ENCODE measurements around the gene SLC13A3. TPM values are rescaled to one million over a fixed set of nuclear protein-coding genes. Genes with fewer than 3 reads are reported as not detected.

Gene SLC13A3
- total and polyA plus RNA-seq, 2 donors from 2014 or later: 31.5 to 241 TPM

GRCh38 chr20:46554828-46555227 lies 96.4 kb downstream of the SLC13A3 start:
- DNase-seq: no peak
- H3K4me3 ChIP-seq (ENCODE audit: low read length in 3 of 3): no peak overlapping the region
- no peaks in the 10 kb centered on the region for H3K4me1 ChIP-seq (ENCODE audit: control insufficient read depth in 2 of 3, insufficient read depth in 2 of 3, low read depth in 1 of 3, low read length in 3 of 3)
- H3K9me3 ChIP-seq (ENCODE audit: control insufficient read depth in 2 of 3, insufficient read depth in 1 of 3, low read length in 3 of 3): no peaks in the 10 kb centered on the region
- no peaks in the 10 kb centered on the region for H3K27me3 ChIP-seq (ENCODE audit: control insufficient read depth, insufficient read depth, low read length)
- H3K27ac ChIP-seq (ENCODE audit: low read depth in 2 of 2, low read length in 2 of 2): no peak overlapping the region
- intact Hi-C loops (cut with DNase I): no loop called here
- no peak for FAIRE-seq
- peaks cover 0 to 5% (median 0%) of the 10 kb centered on the region in 3 donors for H3K36me3 ChIP-seq (ENCODE audit: control insufficient read depth in 2 of 3, insufficient read depth in 3 of 3, low read length in 3 of 3)
- no peak overlapping the region for H3K9ac ChIP-seq (ENCODE audit: low read length in 3 of 3)
- TF ChIP-seq, protein P1, sequence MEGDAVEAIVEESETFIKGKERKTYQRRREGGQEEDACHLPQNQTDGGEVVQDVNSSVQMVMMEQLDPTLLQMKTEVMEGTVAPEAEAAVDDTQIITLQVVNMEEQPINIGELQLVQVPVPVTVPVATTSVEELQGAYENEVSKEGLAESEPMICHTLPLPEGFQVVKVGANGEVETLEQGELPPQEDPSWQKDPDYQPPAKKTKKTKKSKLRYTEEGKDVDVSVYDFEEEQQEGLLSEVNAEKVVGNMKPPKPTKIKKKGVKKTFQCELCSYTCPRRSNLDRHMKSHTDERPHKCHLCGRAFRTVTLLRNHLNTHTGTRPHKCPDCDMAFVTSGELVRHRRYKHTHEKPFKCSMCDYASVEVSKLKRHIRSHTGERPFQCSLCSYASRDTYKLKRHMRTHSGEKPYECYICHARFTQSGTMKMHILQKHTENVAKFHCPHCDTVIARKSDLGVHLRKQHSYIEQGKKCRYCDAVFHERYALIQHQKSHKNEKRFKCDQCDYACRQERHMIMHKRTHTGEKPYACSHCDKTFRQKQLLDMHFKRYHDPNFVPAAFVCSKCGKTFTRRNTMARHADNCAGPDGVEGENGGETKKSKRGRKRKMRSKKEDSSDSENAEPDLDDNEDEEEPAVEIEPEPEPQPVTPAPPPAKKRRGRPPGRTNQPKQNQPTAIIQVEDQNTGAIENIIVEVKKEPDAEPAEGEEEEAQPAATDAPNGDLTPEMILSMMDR (IDR thresholded peaks at IDR 0.05; ENCODE audit: borderline replicate concordance, extremely low read depth, insufficient read depth): no peak

DNA sequence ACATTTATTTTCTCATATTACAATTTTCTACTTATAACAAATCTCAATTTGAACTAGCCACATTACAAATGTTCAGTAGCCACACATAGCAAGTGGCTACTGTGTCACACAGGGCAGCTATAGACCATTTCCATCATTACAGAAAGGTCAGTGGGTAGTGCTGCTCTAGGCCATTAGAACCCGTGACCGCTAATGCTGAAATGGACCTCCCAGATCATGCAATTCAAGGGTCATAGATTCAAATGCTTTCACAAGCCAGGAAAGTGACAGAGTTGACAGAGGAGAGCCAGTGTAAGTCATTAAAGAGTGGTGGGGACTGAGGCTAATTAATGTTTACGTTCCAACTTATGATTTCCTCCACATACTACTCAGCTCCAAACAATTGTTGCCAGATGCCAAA lies 97.3 kb downstream of the SLC13A3 start:
- Histone ChIP-seq H3K27me3 (ENCODE audit: control insufficient read depth, insufficient read depth, low read length) (no peaks in the 10 kb centered on the region), H3K9ac (ENCODE audit: low read length in 3 of 3) (no peak overlapping the region), H3K4me1 (ENCODE audit: control insufficient read depth in 2 of 3, insufficient read depth in 2 of 3, low read depth in 1 of 3, low read length in 3 of 3) (no peaks in the 10 kb centered on the region), H3K36me3 (ENCODE audit: control insufficient read depth in 2 of 3, insufficient read depth in 3 of 3, low read length in 3 of 3) (no peaks in the 10 kb centered on the region), H3K27ac (ENCODE audit: low read depth in 2 of 2, low read length in 2 of 2) (no peak overlapping the region), H3K4me3 (ENCODE audit: low read length in 3 of 3) (no peak overlapping the region), H3K9me3 (ENCODE audit: control insufficient read depth in 2 of 3, insufficient read depth in 1 of 3, low read length in 3 of 3) (no peaks in the 10 kb centered on the region)
- intact Hi-C loops (cut with DNase I): no loop called here
- no peak for DNase-seq
- FAIRE-seq: no peak
- TF ChIP-seq, protein P1 (IDR thresholded peaks at IDR 0.05; ENCODE audit: borderline replicate concordance, extremely low read depth, insufficient read depth): no peak

DNA sequence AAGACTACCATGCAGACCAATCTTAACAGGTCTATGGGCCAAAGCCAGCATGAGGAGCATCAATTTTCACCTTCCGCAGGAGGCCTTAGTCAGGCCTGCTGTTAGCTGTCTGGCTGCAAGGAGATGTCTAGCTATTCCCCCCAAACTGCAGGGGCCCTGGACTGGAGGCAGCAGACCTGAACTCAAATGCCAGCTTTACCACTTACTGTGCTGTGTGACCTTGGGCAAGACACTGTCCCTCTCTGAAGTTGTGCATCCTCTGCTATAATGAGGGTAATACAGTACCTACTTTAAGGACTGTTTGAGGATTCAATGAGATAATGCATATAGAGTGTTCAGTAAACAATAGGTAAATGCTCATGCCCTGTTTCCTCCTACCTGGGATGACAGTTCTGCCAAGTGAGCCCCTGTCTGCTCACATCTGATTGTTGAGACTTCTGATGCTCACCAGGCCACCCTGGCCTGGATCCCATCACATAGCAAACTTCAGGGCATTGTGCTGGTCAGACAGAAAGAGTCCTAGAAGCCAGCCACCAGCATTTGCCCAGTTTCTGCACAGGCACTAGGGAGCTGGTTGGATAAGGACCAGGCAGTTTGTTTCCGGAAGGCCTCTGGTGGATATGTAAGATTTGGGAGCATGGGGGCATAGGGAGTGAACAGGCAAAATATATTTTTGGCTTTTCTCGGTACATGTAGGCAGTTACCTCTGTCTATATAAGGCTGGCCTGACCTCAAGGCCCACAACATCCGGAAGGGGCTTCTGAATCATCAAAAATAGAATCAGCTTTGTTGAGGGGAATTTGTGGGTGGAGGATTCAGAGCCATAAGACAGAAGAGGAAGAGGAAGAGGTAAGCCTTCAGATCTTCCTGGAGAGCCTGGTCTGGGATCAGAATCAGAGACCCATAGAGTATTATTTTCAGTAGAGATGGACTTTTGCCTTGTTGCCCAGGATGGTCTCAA lies 98.5 kb downstream of the SLC13A3 start:
- Histone ChIP-seq H3K4me1 (ENCODE audit: control insufficient read depth in 2 of 3, insufficient read depth in 2 of 3, low read depth in 1 of 3, low read length in 3 of 3) (no peaks in the 10 kb centered on the region), H3K27me3 (ENCODE audit: control insufficient read depth, insufficient read depth, low read length) (no peaks in the 10 kb centered on the region), H3K27ac (ENCODE audit: low read depth in 2 of 2, low read length in 2 of 2) (no peak overlapping the region), H3K36me3 (ENCODE audit: control insufficient read depth in 2 of 3, insufficient read depth in 3 of 3, low read length in 3 of 3) (no peaks in the 10 kb centered on the region), H3K9ac (ENCODE audit: low read length in 3 of 3) (no peak overlapping the region), H3K9me3 (ENCODE audit: control insufficient read depth in 2 of 3, insufficient read depth in 1 of 3, low read length in 3 of 3) (no peaks in the 10 kb centered on the region), H3K4me3 (ENCODE audit: low read length in 3 of 3) (no peak overlapping the region)
- no peak for DNase-seq
- no peak for FAIRE-seq
- intact Hi-C loops (cut with DNase I): no loop called here
- TF ChIP-seq, protein P1 (IDR thresholded peaks at IDR 0.05; ENCODE audit: borderline replicate concordance, extremely low read depth, insufficient read depth): no peak
